ENCODE data around the gene ZNF23.

DNA sequence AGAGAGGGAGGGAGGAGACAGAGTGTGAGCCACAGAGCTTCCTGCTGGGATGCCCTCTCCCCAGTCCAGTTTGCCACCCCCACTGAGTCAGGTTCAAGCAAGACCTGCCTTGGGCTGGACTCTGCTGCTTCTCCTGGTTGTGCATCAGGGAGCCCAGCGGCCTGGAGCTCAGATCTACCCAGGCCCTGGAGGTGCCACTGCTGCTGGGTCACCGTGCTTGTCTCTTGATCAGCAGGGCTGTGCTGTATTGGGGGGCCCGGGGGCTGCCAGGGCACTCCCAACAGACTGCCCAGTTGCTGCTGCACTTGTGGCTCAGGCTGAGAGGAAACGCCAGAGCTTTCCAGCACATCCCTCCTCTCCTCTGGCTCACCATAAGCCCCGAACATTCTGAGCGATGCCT lies 29.1 kb downstream of the ZNF23 start:
- TF ChIP-seq, protein P1, sequence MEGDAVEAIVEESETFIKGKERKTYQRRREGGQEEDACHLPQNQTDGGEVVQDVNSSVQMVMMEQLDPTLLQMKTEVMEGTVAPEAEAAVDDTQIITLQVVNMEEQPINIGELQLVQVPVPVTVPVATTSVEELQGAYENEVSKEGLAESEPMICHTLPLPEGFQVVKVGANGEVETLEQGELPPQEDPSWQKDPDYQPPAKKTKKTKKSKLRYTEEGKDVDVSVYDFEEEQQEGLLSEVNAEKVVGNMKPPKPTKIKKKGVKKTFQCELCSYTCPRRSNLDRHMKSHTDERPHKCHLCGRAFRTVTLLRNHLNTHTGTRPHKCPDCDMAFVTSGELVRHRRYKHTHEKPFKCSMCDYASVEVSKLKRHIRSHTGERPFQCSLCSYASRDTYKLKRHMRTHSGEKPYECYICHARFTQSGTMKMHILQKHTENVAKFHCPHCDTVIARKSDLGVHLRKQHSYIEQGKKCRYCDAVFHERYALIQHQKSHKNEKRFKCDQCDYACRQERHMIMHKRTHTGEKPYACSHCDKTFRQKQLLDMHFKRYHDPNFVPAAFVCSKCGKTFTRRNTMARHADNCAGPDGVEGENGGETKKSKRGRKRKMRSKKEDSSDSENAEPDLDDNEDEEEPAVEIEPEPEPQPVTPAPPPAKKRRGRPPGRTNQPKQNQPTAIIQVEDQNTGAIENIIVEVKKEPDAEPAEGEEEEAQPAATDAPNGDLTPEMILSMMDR (IDR thresholded peaks at IDR 0.05) = no peak
- no peak for TF ChIP-seq POLR2AphosphoS5 (IDR thresholded peaks at IDR 0.05)
- no peak for TF ChIP-seq POLR2A (IDR thresholded peaks at IDR 0.05)

Measured in stomach (tissue), 4 donors.